ENCODE measurements around the gene ZFYVE28. TPM values are rescaled to one million over a fixed set of nuclear protein-coding genes. Genes with fewer than 3 reads are reported as not detected.

ZFYVE28 gene
- total RNA-seq, 1 experiment from 2014 or later: 1.5 TPM

GRCh38 chr4:2257361-2258081 lies 160.9 kb downstream of the ZFYVE28 start:
- Histone ChIP-seq H3K9me3 (no peaks in the 10 kb centered on the region), H3K4me3 (no peak overlapping the region), H3K36me3 (no peaks in the 10 kb centered on the region), H3K27me3 (no peaks in the 10 kb centered on the region)
- DNase-seq: no peak

GRCh38 chr4:2256781-2257191 lies 161.7 kb downstream of the ZFYVE28 start:
- no peak for DNase-seq
- no peaks in the 10 kb centered on the region for H3K27me3 ChIP-seq
- no peaks in the 10 kb centered on the region for H3K9me3 ChIP-seq
- H3K4me3 ChIP-seq: no peak overlapping the region
- no peaks in the 10 kb centered on the region for H3K36me3 ChIP-seq

DNA sequence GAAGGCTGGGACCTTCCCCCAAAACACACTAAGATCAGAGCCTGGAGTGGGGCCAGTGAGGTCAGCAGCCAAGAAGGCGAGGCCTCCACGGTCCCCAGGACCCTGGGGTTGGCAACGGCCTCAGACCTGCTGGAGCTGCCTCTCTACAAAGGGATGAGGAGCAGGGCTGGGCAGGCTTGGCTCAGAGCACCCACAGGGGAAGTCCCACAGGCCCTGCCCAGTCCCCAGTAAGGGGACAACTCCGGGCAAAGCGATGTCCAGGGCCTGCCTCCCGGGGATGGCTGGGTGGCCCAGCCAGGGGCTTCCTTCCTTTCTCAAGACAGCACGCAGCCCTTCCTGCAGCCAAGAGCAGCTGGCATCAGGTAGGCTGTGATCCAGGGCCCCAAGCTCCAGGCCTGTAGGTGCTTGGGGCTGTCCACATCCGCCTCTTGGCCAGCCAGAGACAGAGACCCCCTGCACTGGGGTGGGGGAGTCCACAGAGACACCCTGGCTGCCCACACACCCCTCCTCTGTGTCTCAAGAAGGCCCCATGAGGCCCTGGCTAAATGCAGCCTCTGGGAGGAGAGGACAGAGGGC lies 162.2 kb downstream of the ZFYVE28 start:
- DNase-seq: no peak
- Histone ChIP-seq H3K4me3 (no peak overlapping the region), H3K27me3 (no peaks in the 10 kb centered on the region), H3K36me3 (no peaks in the 10 kb centered on the region), H3K9me3 (no peaks in the 10 kb centered on the region)

DNA sequence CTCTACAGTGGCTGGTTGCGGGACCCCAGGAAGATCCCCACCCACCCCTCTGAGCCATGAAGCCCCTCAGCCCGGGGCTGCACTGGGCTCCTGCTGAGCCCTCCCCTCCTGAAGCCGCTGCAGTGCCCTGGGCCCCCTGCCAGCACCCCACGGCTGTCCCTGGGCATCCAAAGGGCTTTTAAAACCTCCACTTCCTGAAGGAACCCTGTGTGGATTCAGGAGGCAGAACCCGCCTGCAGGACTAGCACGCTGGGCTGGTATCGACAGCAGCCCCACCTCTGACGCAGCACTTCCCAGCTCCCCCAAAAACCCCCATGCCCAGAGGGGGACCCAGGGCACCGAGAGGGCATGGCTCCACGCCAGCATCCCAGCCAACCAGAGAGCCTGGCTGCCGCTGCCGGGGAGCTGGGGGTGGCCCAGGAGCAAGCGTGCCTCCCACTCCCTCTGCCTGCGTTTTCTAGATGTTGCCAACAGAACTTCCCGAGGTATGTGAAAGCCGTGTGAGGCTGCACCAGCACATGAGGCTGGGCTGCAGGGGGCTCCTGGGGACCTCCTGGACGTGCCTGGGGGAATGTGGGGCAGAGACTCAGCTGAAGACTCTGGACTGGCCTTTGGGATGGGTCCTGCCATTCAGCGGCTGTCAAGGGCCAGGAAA lies 162.8 kb downstream of the ZFYVE28 start:
- no peaks in the 10 kb centered on the region for H3K36me3 ChIP-seq
- no peak for DNase-seq
- no peaks in the 10 kb centered on the region for H3K9me3 ChIP-seq
- no peaks in the 10 kb centered on the region for H3K27me3 ChIP-seq
- no peak overlapping the region for H3K4me3 ChIP-seq

DNA sequence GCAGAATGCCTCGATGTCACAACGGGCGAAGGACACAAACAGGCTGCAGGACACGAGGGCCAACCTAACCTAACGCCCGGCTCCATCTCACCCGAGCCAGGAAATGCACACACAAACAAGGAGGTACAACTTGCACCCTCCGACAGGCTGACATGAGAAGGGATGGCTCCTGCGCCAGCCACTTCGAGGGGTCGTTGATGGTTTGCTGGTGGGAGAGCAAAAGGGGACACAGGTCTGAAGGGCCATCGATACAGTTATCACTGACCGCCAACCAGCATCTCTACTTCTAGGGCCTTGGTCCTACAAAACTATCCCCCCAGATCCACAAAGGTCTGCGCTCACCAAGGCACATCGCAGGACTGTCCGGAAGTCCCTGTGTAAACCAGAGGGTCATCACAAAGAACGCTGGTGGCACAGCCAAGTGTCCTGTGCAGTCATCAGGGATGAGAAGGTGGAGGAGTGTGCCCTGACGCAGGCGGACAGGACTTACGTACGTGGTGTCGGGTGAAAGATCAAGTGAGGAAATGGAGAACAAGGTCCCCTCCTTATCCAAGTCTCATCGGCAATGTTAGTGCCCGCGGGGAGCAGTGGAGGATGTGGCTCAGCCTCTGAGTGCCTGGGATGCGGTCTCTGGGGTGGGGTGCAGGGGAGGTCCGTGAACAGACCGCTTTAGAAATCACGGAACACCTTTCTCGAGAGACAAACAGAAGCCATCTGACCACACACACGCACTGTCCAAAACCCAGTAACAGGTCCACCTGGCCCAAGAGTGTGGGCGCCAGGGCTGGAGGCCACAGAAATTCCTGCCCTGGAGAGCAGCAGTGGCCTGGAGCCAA lies 163.6 kb downstream of the ZFYVE28 start:
- H3K36me3 ChIP-seq: no peaks in the 10 kb centered on the region
- no peaks in the 10 kb centered on the region for H3K27me3 ChIP-seq
- no peaks in the 10 kb centered on the region for H3K9me3 ChIP-seq
- DNase-seq: no peak
- no peak overlapping the region for H3K4me3 ChIP-seq

GRCh38 chr4:2253160-2254084 lies 165.0 kb downstream of the ZFYVE28 start:
- Histone ChIP-seq H3K9me3 (no peaks in the 10 kb centered on the region), H3K27me3 (no peaks in the 10 kb centered on the region), H3K36me3 (no peaks in the 10 kb centered on the region), H3K4me3 (no peak overlapping the region)
- DNase-seq: no peak

DNA sequence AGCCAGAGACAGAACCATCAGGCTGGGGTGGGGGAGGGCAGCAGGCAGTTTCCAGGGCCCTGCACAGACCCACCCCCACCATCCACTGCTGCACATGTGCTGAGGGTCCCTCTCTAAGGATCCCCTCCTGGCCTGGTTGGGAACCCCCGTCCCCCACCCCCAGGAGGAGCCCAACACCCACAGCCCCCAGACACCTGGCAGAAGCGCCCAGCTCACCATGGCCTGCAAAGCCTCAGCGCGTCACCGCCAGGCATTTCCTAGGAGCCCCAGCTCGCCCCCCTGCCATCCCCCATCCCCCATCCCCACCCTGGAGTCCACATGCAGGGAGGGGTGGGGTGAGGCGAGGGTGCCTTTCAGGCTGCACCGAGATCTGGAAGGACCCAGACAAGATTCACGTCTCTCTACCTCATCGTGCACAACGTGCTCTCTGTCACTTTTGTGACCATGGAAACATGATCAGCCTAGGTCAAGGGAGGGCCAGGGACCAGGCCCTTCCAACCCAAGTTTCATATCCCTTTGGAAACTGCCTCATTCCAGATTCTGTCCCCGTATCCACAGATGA lies 165.8 kb downstream of the ZFYVE28 start:
- Histone ChIP-seq H3K9me3 (no peaks in the 10 kb centered on the region), H3K27me3 (no peaks in the 10 kb centered on the region), H3K4me3 (no peak overlapping the region), H3K36me3 (no peaks in the 10 kb centered on the region)
- no peak for DNase-seq

DNA sequence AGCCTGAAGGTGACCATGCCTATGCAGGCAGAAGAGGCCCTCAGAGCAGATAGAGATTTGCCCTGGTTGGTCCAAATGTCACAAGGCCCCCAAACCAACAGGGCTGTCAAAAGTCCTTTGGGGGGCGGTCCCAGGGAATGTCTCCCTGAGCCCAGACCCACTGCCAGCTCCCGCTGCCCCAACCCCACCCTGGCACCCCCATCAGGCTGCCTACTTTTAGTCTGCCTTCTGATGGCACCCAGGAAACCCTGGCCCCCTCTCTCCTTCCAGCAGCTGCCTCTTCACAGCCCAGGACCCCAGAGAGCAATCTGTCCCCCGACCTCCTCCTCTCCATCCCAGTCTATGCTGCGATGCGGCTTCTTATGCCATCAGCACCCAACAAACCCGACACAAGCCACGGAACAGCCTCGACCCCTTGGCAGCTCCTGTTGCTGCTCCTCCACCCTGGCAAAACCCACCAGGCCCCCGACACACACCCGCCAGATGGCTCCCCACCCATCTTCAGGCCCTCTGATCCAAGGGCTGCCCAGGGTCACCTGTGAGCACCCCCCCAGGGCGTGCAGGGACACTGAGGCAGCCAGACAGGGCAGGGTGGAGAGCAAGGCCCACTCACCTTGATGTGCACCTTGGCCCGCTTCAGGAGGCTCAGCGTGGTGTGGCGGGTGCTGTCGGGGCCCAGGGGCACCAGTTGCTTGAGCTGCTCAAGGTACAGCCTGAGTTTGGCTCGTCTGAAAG lies 166.5 kb downstream of the ZFYVE28 start:
- Histone ChIP-seq H3K27me3 (no peaks in the 10 kb centered on the region), H3K4me3 (no peak overlapping the region), H3K36me3 (no peaks in the 10 kb centered on the region), H3K9me3 (no peaks in the 10 kb centered on the region)
- no peak for DNase-seq

DNA sequence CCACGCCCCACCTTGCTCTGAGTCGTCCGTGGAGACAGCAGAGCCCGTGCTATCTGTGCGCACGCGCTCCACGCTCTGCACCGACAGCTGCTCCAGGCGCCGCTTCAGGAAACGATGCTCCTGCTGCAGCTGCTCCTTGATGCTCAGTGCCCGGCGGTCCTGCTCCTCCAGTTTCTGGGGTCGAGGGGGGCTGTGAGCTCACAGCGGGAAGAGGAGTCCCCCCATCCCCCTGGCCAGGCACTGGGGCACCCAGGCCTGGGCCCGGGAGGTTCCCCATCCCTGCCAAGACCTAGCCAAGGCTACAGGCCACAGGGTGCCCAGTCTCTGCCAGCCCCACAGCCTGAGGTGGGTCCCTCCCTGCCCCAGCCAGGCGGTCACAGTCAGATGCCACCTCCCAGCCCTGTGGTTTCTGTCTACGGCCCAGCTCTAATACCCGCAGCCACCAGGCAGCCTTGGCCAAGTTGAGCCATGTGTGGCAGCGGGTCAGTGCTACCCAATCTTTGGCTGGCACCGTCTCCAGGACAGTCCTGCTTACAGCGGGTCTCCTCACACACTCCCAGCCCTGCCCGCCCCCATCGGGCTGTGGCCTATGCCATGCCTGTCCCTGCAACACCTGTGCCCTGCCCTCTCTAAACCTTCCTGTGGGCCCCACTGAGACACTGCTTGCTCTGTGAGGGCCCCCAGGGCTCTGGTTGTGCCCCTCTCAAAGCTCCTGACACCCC lies 167.2 kb downstream of the ZFYVE28 start:
- Histone ChIP-seq H3K9me3 (no peaks in the 10 kb centered on the region), H3K4me3 (no peak overlapping the region), H3K27me3 (no peaks in the 10 kb centered on the region), H3K36me3 (no peaks in the 10 kb centered on the region)
- DNase-seq: no peak

DNA sequence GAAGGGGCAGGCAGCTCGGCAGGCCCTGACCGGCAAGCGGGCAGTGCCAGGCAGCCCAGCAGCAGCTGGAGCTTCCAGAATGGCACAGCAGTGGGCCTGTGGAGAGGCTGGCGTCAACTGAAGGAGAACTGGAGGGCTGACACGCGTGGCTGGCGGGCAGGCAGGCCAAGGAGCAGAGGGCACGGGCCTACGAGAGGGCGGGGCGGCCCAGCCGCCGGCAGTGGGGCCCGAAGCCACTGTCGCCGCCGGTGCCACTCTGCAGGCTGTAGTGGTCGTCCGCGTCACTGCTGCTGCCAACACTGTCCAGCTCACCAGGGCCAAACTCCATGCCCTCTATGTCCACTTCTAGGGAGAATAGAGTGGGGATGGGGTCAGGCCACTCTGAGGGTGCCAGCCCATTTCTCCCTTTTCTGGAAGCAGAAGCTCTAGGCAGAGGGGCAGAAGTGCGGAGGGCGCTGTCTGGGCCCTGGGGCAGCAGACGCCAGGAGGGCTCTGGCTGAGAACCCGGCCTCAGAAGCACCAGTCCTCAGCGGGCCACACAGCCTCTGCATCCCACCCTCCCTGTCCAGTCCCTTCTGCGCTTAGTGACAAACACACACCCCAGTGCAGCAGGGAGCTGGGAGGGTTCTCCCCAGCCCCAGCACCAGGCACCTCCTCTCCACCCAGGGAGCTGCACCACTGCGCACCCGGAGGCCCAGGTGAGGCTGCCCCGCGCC lies 167.9 kb downstream of the ZFYVE28 start:
- no peak for DNase-seq
- H3K9me3 ChIP-seq: no peaks in the 10 kb centered on the region
- no peak overlapping the region for H3K4me3 ChIP-seq
- no peaks in the 10 kb centered on the region for H3K36me3 ChIP-seq
- H3K27me3 ChIP-seq: no peaks in the 10 kb centered on the region

DNA sequence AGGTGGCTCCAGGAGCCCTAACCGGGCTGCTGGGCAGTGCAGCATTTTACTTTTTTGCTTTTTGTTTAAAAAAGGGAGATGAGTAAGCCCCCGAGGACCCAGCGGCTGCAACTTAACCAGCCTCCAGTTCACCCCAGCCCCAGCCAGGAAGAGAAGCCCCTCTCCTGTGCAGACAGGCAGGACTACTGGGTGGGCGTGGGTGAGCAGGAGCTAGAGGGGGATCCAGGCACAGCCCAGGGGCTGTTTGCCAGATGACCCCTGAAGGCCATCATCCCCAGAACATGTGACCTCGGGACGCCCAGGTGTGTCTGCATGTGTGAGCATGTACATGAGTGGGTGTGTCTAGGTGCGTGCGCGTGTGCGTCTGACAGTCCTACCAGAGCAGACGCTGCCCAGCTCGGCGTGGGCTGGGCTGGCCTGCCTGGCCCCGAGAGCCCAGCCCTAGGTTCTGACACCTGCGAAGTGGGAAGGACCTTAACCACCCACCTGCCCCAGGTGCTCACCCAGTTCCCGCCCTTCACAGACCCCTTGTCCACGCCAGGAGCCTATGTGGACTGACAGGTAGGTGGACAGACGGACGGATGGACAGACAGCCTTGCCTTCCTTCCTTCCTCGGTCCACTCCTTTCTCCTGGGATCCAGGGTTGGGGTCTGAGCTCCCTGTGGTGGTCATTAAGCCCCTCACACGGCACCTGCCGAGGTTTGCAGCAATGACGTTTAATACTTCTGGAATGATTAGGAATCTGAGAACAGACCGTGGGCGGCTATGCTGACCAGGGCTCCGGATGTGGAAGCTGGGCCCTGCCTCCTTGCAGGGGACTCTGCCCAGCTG lies 168.7 kb downstream of the ZFYVE28 start:
- Histone ChIP-seq H3K9me3 (no peaks in the 10 kb centered on the region), H3K36me3 (no peaks in the 10 kb centered on the region), H3K27me3 (no peaks in the 10 kb centered on the region), H3K4me3 (no peak overlapping the region)
- no peak for DNase-seq

DNA sequence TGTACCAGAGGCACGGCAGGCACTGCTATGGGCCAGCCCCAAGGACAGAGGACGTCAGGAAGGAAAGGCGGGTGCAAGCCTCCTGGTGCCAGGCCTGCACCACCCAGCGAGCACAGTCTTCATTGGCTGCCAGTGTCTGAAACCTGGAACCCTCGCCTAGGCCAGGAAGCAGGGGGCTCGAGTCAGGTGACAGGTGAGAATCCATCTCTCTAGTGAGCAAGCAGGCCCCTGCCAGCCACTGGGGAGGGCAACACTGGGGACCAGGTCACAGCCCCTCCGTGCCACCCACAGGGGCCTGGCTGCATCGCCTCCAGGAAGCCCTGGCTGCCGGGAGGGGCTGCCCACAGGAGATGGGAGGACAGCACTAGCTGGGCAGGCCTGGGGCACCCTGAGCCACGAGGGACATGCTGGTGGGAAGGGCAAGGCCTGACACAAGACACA lies 169.6 kb downstream of the ZFYVE28 start:
- H3K9me3 ChIP-seq: no peaks in the 10 kb centered on the region
- no peak for DNase-seq
- no peaks in the 10 kb centered on the region for H3K36me3 ChIP-seq
- no peak overlapping the region for H3K4me3 ChIP-seq
- H3K27me3 ChIP-seq: no peaks in the 10 kb centered on the region

DNA sequence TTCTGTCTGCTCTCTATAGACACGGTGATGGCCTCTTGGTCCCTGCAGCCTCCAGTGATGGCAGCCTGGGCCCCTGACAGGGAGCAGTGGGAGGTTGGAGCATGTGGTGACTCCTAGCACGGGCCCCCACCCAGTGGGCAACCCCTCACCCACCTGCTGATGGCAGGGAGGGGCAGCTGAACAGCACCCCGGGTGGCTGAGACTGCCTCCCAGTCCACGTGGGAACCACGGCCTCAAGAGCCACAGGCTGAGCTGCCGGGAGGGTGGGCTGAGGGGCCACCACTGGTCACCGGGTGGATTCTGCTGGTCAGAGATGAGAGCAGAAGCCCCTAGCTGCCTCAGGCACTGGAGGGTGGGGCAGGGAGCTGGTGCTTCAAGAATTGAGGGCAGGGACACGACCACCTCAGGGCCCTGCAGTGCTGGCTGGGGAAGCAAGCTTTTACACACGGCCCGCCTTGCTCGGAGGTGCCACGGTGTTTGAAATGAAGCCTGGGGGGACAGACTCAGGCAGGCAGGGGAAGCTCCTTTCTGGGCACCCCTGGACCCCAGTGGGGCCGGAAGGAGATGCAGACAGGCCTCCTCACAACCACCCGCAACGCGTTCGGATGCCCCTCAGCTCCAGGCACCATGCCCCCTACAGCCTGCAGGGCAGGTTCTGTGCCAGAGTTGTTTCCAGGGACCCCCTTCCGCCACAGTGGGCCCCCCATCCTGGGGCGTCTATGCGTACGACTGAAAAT lies 170.2 kb downstream of the ZFYVE28 start:
- Histone ChIP-seq H3K36me3 (no peaks in the 10 kb centered on the region), H3K9me3 (no peaks in the 10 kb centered on the region), H3K4me3 (no peak overlapping the region), H3K27me3 (no peaks in the 10 kb centered on the region)
- DNase-seq: no peak
